Left lung (tissue), 10 donors: ENCODE data around the gene CHN1. TPM values are rescaled to one million over a fixed set of nuclear protein-coding genes. Genes with fewer than 3 reads are reported as not detected.

Experiments
- ATAC-seq: fragments of 200-7000 bp; cut with Tn5 transposase; one replicate; pipeline ENCODE4 v1.9.1; 2020; ENCODE audit warnings: moderate library complexity
- DNase-seq, 4 donors: peaks; one replicate each; pipeline ENCODE4 v3.0.0-alpha.2; 2013 to 2020
- H3K27ac ChIP-seq, 2 donors: fragments of 200-600 bp; sonication (generic) in 1 of 2; one replicate each; pipeline versions ENCODE4 v1.5.0 to v1.8.0; 2020 to 2021
- H3K27me3 ChIP-seq, 2 donors: fragments of 200-600 bp; sonication (generic) in 1 of 2; one replicate each; pipeline versions ENCODE4 v1.5.0 to v1.8.0; 2020 to 2021
- H3K36me3 ChIP-seq, 2 donors: fragments of 200-600 bp; sonication (generic) in 1 of 2; one replicate each; pipeline versions ENCODE4 v1.5.0 to v1.8.0; 2020 to 2021
- H3K4me1 ChIP-seq, 2 donors: fragments of 200-600 bp; one replicate each; pipeline ENCODE4 v1.8.0; 2021
- H3K4me3 ChIP-seq, 2 donors: fragments of 200-600 bp; sonication (generic) in 1 of 2; one replicate each; pipeline versions ENCODE4 v1.5.0 to v1.8.0; 2020 to 2021; ENCODE audit warnings: mild to moderate bottlenecking in 1 of 2
- H3K9me3 ChIP-seq, 2 donors: fragments of 200-600 bp; sonication (generic) in 1 of 2; one replicate each; pipeline versions ENCODE4 v1.5.0 to v1.8.0; 2020 to 2021
- CTCF ChIP-seq, 2 donors: fragments of 200-600 bp; sonication (generic) in 1 of 2; IDR thresholded peaks; one replicate each; pipeline versions ENCODE4 v1.5.0 to v1.8.0; 2021; ENCODE audit warnings: antibody characterized with exemption in 2 of 2
- intact Hi-C, 2 donors: fragments of 100-400 bp; cut with DNase I; formaldehyde crosslinking; loops; one replicate each; pipeline versions ENCODE4 v1.11.2 to v1.14.2; 2022
- polyA plus RNA-seq, 6 donors: library from polyadenylated mRNA; unstranded; fragments of 120-200 nt; gene quantifications; one replicate each; pipeline ENCODE4 v1.2.1, GENCODE V29; 2013; ENCODE audit not compliant: insufficient read length in 6 of 6
- total RNA-seq, 2 donors: library from RNA; stranded (reverse); fragmentation: NEBNext Ultra II Directional; extraction: Animal tissue kit (Norgen Biotek cat#: 25700); gene quantifications; one replicate each; pipeline ENCODE4 v1.2.1, GENCODE V29; 2021
- donor health status: DM: no; HTN: yes; CAD: no.
- donor health status: DM: no; HTN: no; CAD: no.

CHN1 gene
- total and polyA plus RNA-seq, 8 donors = 27.4 to 170 (median 99.9) TPM

- no peak overlapping the region for H3K4me3 ChIP-seq
- H3K36me3 ChIP-seq = no peaks in the 10 kb centered on the region
- no peak for TF ChIP-seq CTCF (IDR thresholded peaks at IDR 0.05)
- DNase-seq (no peak), ATAC-seq (no peak)
- H3K27me3 ChIP-seq = no peaks in the 10 kb centered on the region
- no peaks in the 10 kb centered on the region for H3K9me3 ChIP-seq
- H3K27ac ChIP-seq = no peak overlapping the region
- intact Hi-C loops = no loop called here
- H3K4me1 ChIP-seq = no peaks in the 10 kb centered on the region
These were observed 112.6 kb downstream of the CHN1 start for GRCh38 chr2:174892546-174892945.

GRCh38 chr2:174888646-174889271 lies 116.4 kb downstream of the CHN1 start:
- H3K4me3 ChIP-seq = no peak overlapping the region
- no peak for DNase-seq
- no peak for ATAC-seq
- H3K4me1 ChIP-seq = no peaks in the 10 kb centered on the region
- intact Hi-C loops = no loop called here
- no peak for TF ChIP-seq CTCF (IDR thresholded peaks at IDR 0.05)
- H3K9me3 ChIP-seq = no peaks in the 10 kb centered on the region
- no peak overlapping the region for H3K27ac ChIP-seq
- no peaks in the 10 kb centered on the region for H3K27me3 ChIP-seq
- no peaks in the 10 kb centered on the region for H3K36me3 ChIP-seq

- Histone ChIP-seq H3K27ac (no peak overlapping the region), H3K4me3 (no peak overlapping the region), H3K36me3 (no peaks in the 10 kb centered on the region), H3K9me3 (no peaks in the 10 kb centered on the region), H3K4me1 (no peaks in the 10 kb centered on the region), H3K27me3 (no peaks in the 10 kb centered on the region)
- no peak for TF ChIP-seq CTCF (IDR thresholded peaks at IDR 0.05)
- DNase-seq (peak in 1 of 4 donors; percentile 83), ATAC-seq (no peak)
- intact Hi-C loops = no loop called here
These were observed 117.0 kb downstream of the CHN1 start for GRCh38 chr2:174888146-174888545.

DNA sequence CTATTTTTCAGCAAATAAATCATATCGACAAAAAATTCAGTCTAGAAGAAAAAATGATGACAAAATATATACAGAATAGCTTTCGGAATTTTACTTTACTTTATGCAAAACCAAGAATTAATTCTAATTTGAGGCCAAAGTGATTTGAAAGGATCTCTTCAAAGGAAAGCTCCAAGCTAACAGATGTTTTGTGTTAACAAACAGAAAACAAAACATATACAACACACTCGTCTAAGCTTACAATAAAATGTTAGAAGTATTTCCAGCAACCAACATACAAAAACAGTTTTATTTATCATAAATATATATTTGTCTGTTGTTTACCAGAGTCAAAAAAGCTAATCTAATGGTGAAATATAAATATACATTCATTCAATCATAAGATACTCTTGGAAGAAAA lies 122.8 kb downstream of the CHN1 start:
- ATAC-seq = no peak
- Histone ChIP-seq H3K27ac (no peak overlapping the region), H3K4me1 (no peaks in the 10 kb centered on the region), H3K4me3 (no peak overlapping the region), H3K36me3 (no peaks in the 10 kb centered on the region), H3K27me3 (no peaks in the 10 kb centered on the region), H3K9me3 (no peaks in the 10 kb centered on the region)
- peak in 2 of 4 donors; percentile 77 to 81 for DNase-seq
- no peak for TF ChIP-seq CTCF (IDR thresholded peaks at IDR 0.05)
- intact Hi-C loops = no loop called here

- Histone ChIP-seq H3K27ac (no peak overlapping the region), H3K4me1 (no peaks in the 10 kb centered on the region), H3K36me3 (no peaks in the 10 kb centered on the region), H3K4me3 (no peak overlapping the region), H3K27me3 (no peaks in the 10 kb centered on the region), H3K9me3 (no peaks in the 10 kb centered on the region)
- DNase-seq (no peak), ATAC-seq (no peak)
- intact Hi-C loops = no loop called here
- TF ChIP-seq CTCF (IDR thresholded peaks at IDR 0.05) = no peak
These were observed 123.5 kb downstream of the CHN1 start for GRCh38 chr2:174881678-174882077.
